Measurements from ENCODE around the gene SAC3D1. TPM values are rescaled to one million over a fixed set of nuclear protein-coding genes. Genes with fewer than 3 reads are reported as not detected.

The SAC3D1 gene
- total RNA-seq, 1 experiment from 2014 or later: 55.6 TPM

- Histone ChIP-seq H3K9me3 (ENCODE audit: control insufficient read depth, insufficient read depth, low read depth, low read length) (no peaks in the 10 kb centered on the region), H3K4me3 (ENCODE audit: low read depth in 2 of 2, low read length in 2 of 2) (no peak overlapping the region), H3K27ac (ENCODE audit: low read length) (no peak overlapping the region), H3K4me1 (ENCODE audit: control insufficient read depth, insufficient read depth, low read length) (no peaks in the 10 kb centered on the region), H3K36me3 (ENCODE audit: control insufficient read depth, insufficient read depth, low read length) (no peaks in the 10 kb centered on the region), H3K27me3 (ENCODE audit: control insufficient read depth, insufficient read depth, low read length) (no peaks in the 10 kb centered on the region)
- in situ Hi-C loops (cut with HindIII; ENCODE audit: low pct_unique_long_range_greater_than_20kb, low sequenced_read_pairs) (no loop called here), intact Hi-C loops (cut with micrococcal nuclease; ENCODE audit: unreplicated experiment) (no loop called here)
- no peak for DNase-seq (ENCODE audit: low read depth, low spot score)
- no TSS peak for BruUV-seq (replicated peaks)
- ATAC-seq: no peak
- ChIA-PET CTCF (interaction anchor here (0.6 kb wide), 2 partner anchors 22 to 69 kb away, joined by 4 to 5 read pairs; partner anchors contain the start of gene BATF2), POLR2A (interaction anchor here (0.6 kb wide), 1 partner anchor 11 kb away, joined by 5 read pairs; no protein-coding TSS in a partner anchor)
- TF ChIP-seq SIN3A (IDR thresholded peaks at IDR 0.05; ENCODE audit: borderline replicate concordance, insufficient read depth, low read depth, low read length): no peak
- TF ChIP-seq TCF7L2 (IDR thresholded peaks at IDR 0.05; ENCODE audit: low read depth, low read length): no peak
- no peak for TF ChIP-seq POLR2AphosphoS5 (IDR thresholded peaks at IDR 0.05; ENCODE audit: low read depth, low read length)
- no peak for TF ChIP-seq REST (IDR thresholded peaks at IDR 0.05; ENCODE audit: insufficient read depth in 1 of 2, low read depth in 2 of 2, low read length in 1 of 2)
- no peak for TF ChIP-seq CTCF (IDR thresholded peaks at IDR 0.05)
Observed at GRCh38 chr11:65065851-65066250, 24.8 kb downstream of the SAC3D1 start.

GRCh38 chr11:65066315-65066714 is 25.3 kb downstream of the SAC3D1 start:
- in situ Hi-C loops (cut with HindIII; ENCODE audit: low pct_unique_long_range_greater_than_20kb, low sequenced_read_pairs): no loop called here
- CTCF ChIA-PET: no interaction called here
- ATAC-seq: no peak
- no peak for DNase-seq (ENCODE audit: low read depth, low spot score)
- Histone ChIP-seq H3K4me1 (ENCODE audit: control insufficient read depth, insufficient read depth, low read length) (no peaks in the 10 kb centered on the region), H3K36me3 (ENCODE audit: control insufficient read depth, insufficient read depth, low read length) (no peaks in the 10 kb centered on the region), H3K27ac (ENCODE audit: low read length) (no peak overlapping the region), H3K9me3 (ENCODE audit: control insufficient read depth, insufficient read depth, low read depth, low read length) (no peaks in the 10 kb centered on the region), H3K27me3 (ENCODE audit: control insufficient read depth, insufficient read depth, low read length) (no peaks in the 10 kb centered on the region), H3K4me3 (ENCODE audit: low read depth in 2 of 2, low read length in 2 of 2) (no peak overlapping the region)
- POLR2A ChIA-PET: no interaction called here
- no peak for TF ChIP-seq REST (IDR thresholded peaks at IDR 0.05; ENCODE audit: insufficient read depth in 1 of 2, low read depth in 2 of 2, low read length in 1 of 2)
- no peak for TF ChIP-seq POLR2AphosphoS5 (IDR thresholded peaks at IDR 0.05; ENCODE audit: low read depth, low read length)
- intact Hi-C loops (cut with micrococcal nuclease; ENCODE audit: unreplicated experiment): no loop called here
- BruUV-seq (replicated peaks): no TSS peak

Data from Panc1 (cell line).